Ammon's horn (tissue), 1 donor: ENCODE measurements around the gene ARGFX.
"Not testable (repeated sequence)": the region's sequence is repeated elsewhere in the genome, so short reads cannot be mapped to it uniquely, and the experiment has no call there.

Experiments used
- DNase-seq: peaks from one replicate; pipeline ENCODE4 v3.0.0-alpha.2; 2016; ENCODE audit warnings: low spot score

The ARGFX gene

DNA sequence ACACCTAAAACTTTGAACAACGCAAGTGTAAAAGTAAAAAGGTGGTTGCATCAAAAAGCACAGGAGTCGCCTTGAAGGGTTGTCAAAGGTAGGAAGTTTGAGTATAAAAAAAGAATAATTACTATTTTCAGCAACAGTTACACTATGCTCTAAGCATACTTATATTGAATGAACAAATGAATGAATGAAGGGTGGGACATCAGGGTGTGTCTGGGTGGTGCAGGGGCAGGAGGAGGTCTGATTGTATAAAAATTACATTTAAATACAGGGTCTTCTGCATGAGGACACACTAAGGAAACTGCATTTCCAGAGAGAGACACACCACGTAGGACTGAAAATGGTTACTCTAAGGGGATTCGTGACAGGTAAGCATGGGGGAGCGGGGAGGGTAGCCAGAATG, at the start of gene ARGFX:
TSS of gene ARGFX (plus strand) at position 301 of the 400 bp plus-strand sequence. CDS start 2,765 bp downstream, outside the sequence.
- no peak for DNase-seq

DNA sequence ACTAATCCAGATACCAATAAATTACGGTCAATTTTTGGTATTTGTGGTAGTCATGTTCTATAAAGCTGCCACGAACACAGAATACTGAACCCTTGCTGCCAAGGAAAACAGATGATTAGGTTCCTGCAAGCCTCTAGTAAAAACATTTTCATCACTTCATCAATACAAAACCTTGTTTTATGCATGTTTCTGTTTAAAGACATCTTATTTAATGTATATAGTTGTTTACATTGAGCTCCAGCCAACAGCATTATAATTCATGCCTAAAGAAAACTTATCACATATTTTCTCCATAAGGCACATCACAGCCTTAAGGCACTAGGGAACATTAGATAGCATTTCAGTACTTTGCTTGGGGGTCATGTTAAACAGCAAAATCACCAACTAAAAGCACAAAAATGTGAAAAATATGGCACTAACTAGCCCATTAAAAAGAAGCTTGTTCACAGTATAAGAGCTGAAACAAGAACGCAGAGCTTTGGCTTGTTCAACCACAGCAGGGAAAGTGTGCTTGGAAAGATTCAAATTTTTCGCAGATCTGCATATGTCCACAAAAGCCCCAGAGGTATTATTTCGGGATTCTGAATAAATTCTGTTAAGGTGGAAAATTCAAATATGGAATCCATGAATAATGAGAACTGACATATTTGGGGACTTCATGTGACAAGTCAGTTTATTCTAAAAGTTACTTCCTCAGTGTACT, 49.6 kb upstream of the ARGFX start:
- no peak for DNase-seq

DNA sequence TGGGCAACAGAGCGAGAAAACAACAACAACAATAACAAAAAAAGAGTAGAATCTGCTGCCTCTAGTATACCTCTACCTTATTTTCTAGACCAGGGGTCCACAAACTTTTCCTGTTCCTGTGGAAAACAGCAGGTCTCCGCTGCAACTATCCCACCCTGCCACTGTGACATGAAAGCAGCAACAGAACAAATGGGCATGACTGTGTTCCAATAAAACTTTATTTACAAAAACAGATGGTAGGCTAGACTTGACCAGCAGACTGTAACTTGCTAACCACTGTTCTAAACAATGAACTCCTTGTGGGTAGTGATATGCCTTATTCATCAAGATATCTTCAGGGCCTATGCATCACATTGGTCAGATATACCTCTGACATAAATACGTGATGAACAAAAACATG, 47.2 kb upstream of the ARGFX start:
- DNase-seq: no peak

DNA sequence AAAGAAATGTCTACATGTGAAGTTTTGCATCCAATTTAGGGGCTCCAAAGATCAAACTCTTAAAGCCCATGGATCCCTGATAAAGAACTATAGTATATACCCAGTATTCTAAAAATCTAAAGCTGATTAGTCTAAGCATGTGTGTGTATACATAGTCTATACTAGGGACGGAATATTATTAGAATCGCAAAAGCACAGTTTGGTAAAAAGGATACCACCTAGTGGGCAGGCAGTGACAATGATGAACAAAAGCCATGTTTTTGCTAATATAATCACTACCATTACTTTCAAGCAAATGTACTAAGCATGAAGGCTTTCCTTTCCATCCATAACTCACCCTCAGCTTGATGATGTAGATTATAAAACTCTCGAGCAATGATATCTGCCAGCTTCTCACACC, 38.4 kb upstream of the ARGFX start:
- DNase-seq: no peak

DNA sequence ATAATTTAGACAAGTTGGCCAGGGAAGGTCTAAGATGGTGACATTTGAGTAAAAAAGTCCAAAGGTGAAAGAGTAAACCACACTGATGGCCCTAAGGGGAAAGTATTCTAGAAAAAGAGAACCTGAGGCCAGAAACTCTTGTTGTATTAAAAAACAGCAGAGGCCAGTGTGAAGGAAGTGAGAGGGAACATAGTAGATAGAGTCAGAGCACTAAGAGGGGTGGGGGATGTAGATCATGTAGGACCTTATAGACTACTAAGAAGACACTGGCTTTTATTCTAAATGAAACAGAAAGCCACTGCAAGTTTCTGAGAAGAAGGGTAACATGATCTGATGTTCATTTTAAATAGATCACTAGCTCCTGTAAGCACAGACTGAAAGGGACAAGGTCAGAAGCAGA, 36.5 kb upstream of the ARGFX start:
- no peak for DNase-seq

DNA sequence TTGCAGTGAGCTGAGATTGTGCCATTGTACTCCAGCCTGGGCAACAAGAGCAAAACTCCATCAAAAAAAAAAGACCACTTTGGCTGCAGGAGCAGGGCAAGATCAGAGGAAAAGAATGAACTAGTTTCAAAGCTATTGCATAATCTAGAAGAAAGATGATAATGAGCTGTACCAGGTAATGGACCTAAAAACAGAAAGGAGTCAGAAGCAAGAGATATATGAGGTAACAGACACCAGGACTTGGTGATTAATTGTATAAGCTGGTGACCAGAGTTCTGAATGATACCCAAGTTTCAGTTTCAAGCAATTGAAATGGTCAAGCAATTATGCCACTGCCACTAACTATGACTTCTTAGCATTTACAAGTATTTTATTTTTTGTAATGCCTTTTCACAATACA, 24.8 kb upstream of the ARGFX start:
- DNase-seq: no peak

DNA sequence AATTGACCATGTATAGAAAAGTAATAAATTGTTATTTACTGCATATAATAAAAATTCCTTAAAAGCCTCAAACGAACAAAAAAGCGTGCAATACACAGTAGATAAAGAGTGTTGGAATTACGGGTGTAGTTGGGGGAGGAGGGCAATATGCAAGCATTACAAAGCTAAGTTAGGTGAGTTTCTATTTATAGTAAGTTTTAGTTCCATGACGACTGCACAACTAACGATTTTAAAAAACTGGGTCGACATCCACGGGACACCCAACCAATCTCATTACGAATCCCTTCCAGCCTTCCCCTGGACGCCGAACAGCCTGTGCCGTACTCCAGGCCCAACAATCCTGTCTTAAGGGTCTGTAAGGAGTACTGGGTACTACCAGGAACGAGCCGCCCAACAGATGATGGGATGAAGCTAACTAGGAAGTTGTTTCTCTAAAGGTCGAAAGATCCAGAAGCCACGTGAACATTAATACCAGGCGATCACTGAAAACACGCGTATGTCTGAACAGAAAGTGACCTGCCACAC, 22.6 kb upstream of the ARGFX start:
- no peak for DNase-seq

DNA sequence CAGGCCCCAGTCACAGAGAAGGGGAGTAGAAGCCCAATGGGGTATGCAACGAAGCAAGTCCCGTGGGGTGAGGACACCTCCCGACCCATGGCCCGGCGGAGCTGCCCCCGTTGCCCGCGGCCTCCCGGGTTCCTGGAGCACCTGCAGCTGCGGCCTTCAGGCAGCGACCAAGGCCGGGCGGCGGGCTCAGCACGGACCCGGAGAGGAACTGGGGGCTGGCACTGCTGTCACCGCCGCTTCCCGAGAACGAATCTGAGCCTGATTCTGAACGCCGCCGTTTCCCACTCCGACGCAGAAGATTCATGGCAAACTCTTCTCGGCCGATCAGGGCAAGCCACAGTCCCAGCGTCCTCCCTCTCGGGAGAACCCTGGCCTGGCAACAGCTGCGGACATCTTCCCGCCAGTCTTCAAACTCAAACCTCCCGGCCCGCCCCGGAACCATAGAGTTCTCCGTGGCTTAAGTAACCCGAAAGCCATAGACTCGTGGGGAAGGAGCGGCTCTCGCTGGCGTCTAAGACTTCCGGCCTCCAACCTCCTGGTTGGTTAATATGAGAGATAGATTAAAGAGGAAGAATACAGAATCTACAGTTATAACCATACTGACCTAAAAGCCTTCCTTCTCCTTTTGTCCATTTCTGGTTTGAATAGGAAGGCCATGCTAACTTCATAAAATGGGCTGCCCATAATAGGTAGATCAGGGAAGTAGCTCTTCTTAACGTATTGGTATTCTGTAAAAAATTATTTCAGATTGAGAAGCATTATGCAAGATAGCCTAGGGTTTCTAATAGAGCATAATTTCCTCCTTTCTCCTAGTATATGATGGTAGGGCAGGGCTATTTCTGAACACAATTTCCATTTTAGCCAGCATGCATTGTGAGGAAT, 21.9 kb upstream of the ARGFX start, which contains the start of gene POLQ:
TSS of gene POLQ (minus strand) at position 415 of the 882 bp plus-strand sequence. CDS start at position 304, 111 bp downstream.
- peak; percentile 96 for DNase-seq

DNA sequence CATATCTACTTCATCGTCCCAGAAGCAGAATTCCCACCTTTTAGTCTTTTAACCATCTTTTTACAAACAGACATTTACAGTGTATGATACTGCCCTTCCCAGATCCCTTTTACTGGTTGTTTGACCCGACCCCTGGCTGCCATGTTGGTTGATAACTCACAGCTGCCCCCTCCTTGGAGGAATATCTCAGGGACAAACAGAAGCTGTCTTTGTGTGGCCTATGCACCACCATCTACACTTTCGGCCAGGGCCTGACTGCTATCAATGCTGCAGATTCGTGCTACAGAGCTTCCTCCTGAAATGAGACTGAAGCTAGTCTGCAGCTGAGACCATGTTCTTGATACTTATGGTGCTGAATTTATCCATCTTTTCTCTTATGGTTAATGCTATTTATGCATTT, 15.4 kb upstream of the ARGFX start:
- peak; percentile 18 for DNase-seq

DNA sequence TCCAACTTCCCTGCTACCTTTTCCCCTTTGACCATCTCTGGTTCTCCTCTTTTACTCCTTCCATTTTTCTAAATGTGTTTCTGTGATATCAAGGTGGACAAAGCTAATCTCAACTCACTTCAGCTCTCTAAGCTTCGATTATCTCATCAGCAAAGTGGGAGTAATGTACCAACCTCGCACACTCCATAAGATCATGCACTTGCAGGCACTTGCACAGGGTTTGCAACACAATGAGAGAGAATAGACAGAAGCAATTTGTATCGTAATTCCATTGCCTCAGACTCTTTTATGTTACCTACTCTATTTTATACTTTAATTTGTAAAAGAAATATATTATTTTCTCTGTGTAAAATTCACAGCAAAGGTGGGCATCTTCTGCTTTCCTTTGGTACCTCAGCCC, 15.0 kb upstream of the ARGFX start:
- DNase-seq: no peak

DNA sequence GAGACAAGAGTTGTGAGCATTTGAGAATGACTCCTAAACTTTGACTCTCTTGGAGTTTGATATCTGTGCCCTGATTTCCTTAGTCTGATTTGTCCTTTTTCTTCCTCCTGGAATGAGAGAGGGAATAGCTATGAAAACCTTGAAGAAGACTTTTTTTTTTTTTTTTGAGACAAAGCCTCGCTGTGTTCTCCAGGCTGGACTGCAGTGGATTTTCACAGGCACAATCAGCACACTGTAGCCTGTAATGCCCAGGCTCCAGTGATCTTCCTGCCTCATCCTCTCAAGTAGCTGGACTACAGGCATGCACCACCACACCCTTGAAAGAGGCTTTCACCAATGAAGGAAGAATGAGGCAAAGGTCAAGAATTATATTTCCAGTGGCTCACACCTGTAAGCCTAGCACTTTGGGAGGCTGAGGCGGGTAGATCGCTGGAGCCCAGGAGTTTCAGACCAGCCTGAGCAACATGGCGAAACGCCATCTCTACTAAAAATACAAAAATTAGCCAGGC, 10.3 kb upstream of the ARGFX start:
- no peak for DNase-seq

DNA sequence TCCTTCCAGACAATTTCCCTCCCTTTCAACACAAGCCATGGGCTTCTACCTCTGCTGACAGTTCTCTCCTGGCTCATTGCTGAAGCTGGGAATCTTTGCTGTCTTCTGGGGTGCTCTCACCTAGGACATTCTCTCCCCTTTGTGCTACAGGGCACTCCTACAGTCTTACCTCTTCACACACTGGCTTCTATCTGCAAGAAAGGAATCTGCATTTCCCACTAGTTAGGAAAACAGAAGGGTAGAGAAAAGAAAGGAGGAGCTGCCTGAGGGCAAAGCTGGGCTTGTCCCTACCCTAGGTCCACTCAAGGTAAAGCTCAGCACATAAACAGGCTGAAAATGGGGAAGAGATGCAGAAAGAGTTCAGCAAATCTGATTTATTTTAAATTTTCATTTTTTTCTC, 5.6 kb upstream of the ARGFX start:
- no peak for DNase-seq

DNA sequence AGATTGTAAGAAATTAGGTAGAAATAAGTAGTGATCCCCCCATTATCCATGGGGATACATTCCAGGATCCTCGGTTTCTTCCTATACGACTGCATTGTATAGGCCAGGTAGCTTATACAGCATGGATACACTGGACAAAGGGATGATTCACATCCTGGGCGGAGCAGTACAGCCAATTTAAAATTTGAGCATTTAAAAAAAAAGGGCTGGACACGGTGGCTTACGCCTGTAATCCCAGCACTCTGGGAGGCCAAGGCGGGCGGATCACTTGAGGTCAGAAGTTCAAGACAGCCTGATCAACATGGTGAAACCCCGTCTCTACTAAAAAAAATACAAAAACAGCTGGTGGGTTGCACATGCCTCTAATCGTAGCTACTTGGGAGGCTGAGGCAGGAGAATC, 976 bp upstream of the ARGFX start:
- DNase-seq: no peak

DNA sequence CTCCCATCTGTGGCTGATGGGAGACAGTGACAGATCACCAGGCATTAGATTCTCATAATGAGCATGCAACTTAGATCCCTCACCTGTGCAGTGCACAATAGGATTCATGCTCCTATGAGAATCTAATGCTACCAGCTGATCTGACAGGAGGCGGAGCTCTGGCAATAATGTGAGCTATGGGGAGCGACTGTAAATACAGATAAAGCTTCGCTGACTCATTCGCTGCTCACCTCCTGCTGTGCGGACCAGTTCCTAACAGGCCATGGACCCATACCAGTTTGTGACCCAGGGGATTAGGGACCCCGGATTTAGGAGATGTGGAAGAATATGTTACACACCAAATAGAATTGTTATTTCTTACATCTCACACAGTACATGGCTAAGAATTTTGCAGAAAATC, 6.7 kb downstream of the ARGFX start:
- DNase-seq: no peak

DNA sequence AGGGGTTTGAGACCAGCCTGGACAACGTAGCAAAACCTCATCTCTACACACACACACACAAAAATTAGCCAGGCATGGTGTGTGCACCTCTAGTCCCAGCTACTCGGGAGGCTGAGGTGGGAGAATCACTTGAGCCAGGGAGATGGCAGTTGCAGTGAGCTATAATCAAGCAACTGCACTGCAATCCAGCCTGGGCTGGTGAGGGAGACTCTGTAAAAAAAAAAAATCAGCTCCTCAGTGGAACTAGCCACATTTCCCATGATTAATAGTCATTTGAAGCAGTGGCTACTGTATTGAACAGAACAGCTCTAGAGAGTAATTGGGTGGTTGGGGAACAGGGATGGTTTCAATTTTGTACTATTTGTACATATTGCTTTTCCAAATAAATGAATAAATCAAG, 13.9 kb downstream of the ARGFX start:
- DNase-seq: no peak

DNA sequence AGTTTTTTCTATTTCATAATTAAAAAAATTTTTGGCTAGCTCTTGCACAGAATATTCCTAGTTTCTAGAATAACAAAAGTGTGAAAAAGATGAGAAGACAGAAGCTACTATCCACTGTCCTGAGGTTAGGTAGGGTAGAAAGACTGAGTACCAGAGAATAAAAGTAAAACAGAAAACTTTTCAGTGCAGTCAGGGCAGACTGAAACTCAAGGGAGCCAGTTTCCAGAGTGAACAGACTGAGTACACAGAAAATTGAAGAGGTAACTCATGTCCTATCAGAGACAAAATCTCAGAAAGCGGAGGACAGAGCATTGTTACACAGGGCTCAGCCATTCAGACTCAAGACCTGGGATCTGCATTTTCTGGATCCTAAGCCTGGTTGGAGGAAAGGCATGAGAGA, 16.7 kb downstream of the ARGFX start:
- no peak for DNase-seq

DNA sequence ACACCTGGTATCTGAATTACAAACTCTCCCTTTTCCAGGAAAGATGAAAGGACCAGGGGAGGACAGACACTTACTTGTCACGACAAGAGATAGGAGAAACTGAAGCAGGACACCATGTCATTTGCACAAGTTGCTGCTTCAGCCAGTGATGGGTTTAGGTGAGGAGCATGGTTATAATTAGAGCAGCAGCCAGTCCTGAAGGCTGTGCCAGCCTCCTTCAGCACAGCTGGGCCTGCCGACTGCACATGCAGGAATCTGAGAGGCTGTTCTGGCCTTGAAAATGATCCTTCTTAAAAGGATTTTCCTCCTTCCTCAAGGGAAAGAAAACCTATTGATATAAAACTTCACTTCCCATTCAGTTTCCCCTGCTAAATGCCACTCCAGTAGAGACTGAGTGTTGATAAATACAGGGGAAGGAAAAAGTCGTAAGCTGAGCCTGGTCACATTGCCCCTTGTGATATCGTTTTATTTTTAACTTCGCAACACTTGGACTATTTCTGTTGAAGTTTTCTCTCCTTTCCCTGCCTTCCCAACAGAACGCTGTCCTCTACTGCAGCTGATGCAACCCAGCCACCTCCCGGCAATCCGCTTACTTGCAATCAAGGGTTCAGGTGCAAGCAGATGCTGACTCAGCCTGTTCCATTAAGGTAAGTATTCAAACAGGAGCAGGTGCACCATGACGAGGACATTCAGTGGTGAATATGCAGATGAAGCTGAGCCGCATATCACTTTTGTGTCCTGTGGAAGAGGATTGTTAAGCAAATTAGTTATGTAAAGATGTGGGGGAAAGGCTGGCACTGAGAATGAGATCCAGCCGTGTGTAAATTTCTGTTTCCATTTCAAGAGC, 25.3 kb downstream of the ARGFX start, which contains the start of gene FBXO40:
TSS of gene FBXO40 (plus strand) at position 524 of the 847 bp plus-strand sequence. CDS start 27,197 bp downstream, outside the sequence.
- DNase-seq: no peak

DNA sequence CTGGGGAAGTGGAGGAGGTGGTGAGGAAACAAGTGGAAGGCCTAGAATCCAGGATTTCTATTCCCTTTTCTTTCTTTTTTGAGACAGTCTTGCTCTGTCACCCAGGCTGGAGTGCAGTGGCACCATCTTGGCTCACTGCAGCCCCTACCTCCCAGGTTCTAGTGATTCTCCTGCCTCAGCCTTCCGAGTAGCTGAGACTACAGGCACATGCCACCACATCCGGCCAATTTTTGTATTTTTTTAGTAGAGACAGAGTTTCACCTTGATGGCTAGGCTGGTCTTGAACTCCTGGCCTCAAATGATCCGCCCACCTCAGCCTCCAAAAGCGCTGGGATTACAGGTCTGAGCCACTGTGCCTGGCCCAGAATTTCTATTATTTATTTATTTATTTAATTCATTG, 26.1 kb downstream of the ARGFX start:
- DNase-seq: not testable (repeated sequence)

DNA sequence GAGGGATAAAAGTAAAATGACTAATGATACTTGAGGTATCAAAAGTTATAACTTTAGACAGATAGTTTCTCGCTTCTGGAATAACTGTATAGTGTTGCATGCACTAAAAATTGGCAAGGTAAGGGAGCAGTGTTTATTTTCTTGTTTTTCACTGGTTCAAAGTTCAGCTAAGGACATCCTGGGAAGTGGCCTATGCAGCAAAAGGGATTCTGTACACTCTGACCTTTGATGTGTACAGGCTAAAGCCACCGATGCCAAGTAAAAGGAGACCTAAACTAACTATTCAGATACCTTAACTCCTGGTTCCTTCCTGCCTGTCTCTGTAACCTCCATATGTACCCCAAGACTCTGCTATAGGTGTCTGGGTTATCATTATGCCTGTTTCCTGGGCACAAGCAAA, 27.1 kb downstream of the ARGFX start:
- DNase-seq: no peak

DNA sequence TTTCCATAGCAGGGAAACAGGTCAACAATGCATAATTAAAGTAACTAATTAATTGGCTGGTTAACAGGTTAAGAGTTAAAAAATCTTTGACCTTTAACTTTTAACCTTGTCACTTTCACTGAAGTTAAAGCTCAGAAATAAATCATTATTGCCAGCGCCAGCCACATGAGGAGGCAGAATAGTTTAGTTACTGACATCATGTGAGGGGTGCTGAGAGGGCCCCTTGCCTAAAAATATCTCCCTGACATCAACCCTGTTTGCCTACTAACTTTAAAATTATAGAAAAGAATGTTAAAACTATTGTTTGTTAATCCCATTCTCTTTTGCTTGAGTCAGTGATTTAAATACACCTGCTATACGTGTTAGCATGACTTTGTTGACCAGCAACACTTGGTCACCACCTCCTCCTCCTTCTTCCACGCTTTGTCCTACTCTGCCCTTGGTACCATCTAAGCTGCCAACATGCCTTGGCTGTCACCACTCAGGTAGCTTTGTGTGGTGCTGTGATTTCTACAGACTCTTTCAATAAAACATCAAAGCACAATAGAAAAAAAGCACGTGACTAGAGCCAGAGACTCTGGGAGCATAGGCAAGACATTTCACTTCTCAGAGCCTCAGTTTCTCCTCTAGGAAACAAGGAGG, 28.1 kb downstream of the ARGFX start:
- DNase-seq: no peak

DNA sequence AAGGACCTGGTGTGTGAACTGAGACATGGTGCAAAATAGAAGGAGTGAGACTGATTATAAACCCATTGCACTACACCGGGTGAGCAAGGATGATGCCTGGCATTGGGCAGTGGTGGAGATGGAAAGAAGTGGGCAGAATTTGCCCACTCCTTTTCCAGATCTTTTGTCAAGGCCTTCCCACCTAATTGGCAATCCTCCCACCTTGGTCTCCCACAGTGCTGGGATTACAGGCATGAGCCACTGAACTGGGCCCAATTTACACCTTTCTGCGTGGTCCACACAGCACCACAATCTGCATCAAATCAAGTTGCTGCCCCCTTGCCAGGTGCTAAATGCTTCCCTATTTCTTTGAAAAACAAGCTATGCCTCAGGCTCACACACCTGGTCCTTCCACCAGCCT, 30.8 kb downstream of the ARGFX start:
- no peak for DNase-seq
